ENCODE data around the gene RYR2. TPM values are rescaled to one million over a fixed set of nuclear protein-coding genes. Genes with fewer than 3 reads are reported as not detected.

RYR2 gene
- total and polyA plus RNA-seq, 2 donors = 7.2 to 16.8 TPM

GRCh38 chr1:237012788-237013383 is 29.1 kb upstream of the RYR2 start:
- no peaks in the 10 kb centered on the region for H3K4me1 ChIP-seq (ENCODE audit: insufficient read depth)
- H3K4me3 ChIP-seq (ENCODE audit: low read depth, low read length) = no peak overlapping the region
- WGBS = 21% methylated on average over 15 of the region's 15 CpGs
- no peak for DNase-seq (ENCODE audit: extremely low spot score)
- no peaks in the 10 kb centered on the region for H3K36me3 ChIP-seq (ENCODE audit: insufficient read depth)
- no peak overlapping the region for H3K27ac ChIP-seq (ENCODE audit: low read depth)

- DNase-seq (ENCODE audit: extremely low spot score) = no peak
- Histone ChIP-seq H3K36me3 (ENCODE audit: insufficient read depth) (no peaks in the 10 kb centered on the region), H3K27ac (ENCODE audit: low read depth) (no peak overlapping the region), H3K4me1 (ENCODE audit: insufficient read depth) (no peaks in the 10 kb centered on the region), H3K4me3 (ENCODE audit: low read depth, low read length) (no peak overlapping the region)
- WGBS = 61% methylated on average over 5 of the region's 5 CpGs
Observed at GRCh38 chr1:237013608-237014007, 28.4 kb upstream of the RYR2 start.

GRCh38 chr1:237016626-237017025 is 25.4 kb upstream of the RYR2 start:
- Histone ChIP-seq H3K4me1 (ENCODE audit: insufficient read depth) (no peaks in the 10 kb centered on the region), H3K36me3 (ENCODE audit: insufficient read depth) (no peaks in the 10 kb centered on the region), H3K4me3 (ENCODE audit: low read depth, low read length) (no peak overlapping the region), H3K27ac (ENCODE audit: low read depth) (no peak overlapping the region)
- WGBS = 55% methylated on average over 1 of the region's 1 CpG
- DNase-seq (ENCODE audit: extremely low spot score) = no peak

- no peak for DNase-seq (ENCODE audit: extremely low spot score)
Observed at GRCh38 chr1:237018896-237019295, 23.1 kb upstream of the RYR2 start.

GRCh38 chr1:237025358-237026074 is 16.5 kb upstream of the RYR2 start:
- WGBS = 98% methylated on average over 8 of the region's 10 CpGs
- Histone ChIP-seq H3K36me3 (ENCODE audit: insufficient read depth) (no peaks in the 10 kb centered on the region), H3K27ac (ENCODE audit: low read depth) (no peak overlapping the region), H3K4me1 (ENCODE audit: insufficient read depth) (no peaks in the 10 kb centered on the region), H3K4me3 (ENCODE audit: low read depth, low read length) (no peak overlapping the region)
- DNase-seq (ENCODE audit: extremely low spot score) = no peak

More at GRCh38 chr1:237018896-237019295, 23.1 kb upstream of the RYR2 start:
- Histone ChIP-seq H3K36me3 (ENCODE audit: insufficient read depth) (no peaks in the 10 kb centered on the region), H3K27ac (ENCODE audit: low read depth) (no peak overlapping the region), H3K4me1 (ENCODE audit: insufficient read depth) (no peaks in the 10 kb centered on the region), H3K4me3 (ENCODE audit: low read depth, low read length) (no peak overlapping the region)

- Histone ChIP-seq H3K36me3 (ENCODE audit: insufficient read depth) (no peaks in the 10 kb centered on the region), H3K4me1 (ENCODE audit: insufficient read depth) (no peaks in the 10 kb centered on the region), H3K27ac (ENCODE audit: low read depth) (no peak overlapping the region), H3K4me3 (ENCODE audit: low read depth, low read length) (no peak overlapping the region)
- no peak for DNase-seq (ENCODE audit: extremely low spot score)
- 86% methylated on average over 3 of the region's 3 CpGs for WGBS
Observed at GRCh38 chr1:237029240-237029639, 12.7 kb upstream of the RYR2 start.

GRCh38 chr1:237029850-237030535 is 12.0 kb upstream of the RYR2 start:
- Histone ChIP-seq H3K36me3 (ENCODE audit: insufficient read depth) (no peaks in the 10 kb centered on the region), H3K27ac (ENCODE audit: low read depth) (no peak overlapping the region), H3K4me3 (ENCODE audit: low read depth, low read length) (no peak overlapping the region), H3K4me1 (ENCODE audit: insufficient read depth) (no peaks in the 10 kb centered on the region)
- no peak for DNase-seq (ENCODE audit: extremely low spot score)
- 66% methylated on average over 9 of the region's 9 CpGs for WGBS

GRCh38 chr1:237031480-237031879 is 10.5 kb upstream of the RYR2 start:
- Histone ChIP-seq H3K27ac (ENCODE audit: low read depth) (no peak overlapping the region), H3K4me1 (ENCODE audit: insufficient read depth) (no peaks in the 10 kb centered on the region), H3K36me3 (ENCODE audit: insufficient read depth) (no peaks in the 10 kb centered on the region), H3K4me3 (ENCODE audit: low read depth, low read length) (no peak overlapping the region)
- no peak for DNase-seq (ENCODE audit: extremely low spot score)
- 66% methylated on average over 4 of the region's 4 CpGs for WGBS

- WGBS = 30% methylated on average over 7 of the region's 7 CpGs
- H3K27ac ChIP-seq (ENCODE audit: low read depth) = no peak overlapping the region
Observed at GRCh38 chr1:237032029-237032428, 10.0 kb upstream of the RYR2 start.

GRCh38 chr1:237033061-237033460 is 8.9 kb upstream of the RYR2 start:
- DNase-seq (ENCODE audit: extremely low spot score) = no peak
- WGBS = 92% methylated on average over 4 of the region's 4 CpGs
- Histone ChIP-seq H3K4me1 (ENCODE audit: insufficient read depth) (no peaks in the 10 kb centered on the region), H3K27ac (ENCODE audit: low read depth) (no peak overlapping the region), H3K36me3 (ENCODE audit: insufficient read depth) (no peaks in the 10 kb centered on the region), H3K4me3 (ENCODE audit: low read depth, low read length) (no peak overlapping the region)

More at GRCh38 chr1:237032029-237032428, 10.0 kb upstream of the RYR2 start:
- no peaks in the 10 kb centered on the region for H3K4me1 ChIP-seq (ENCODE audit: insufficient read depth)
- no peak overlapping the region for H3K4me3 ChIP-seq (ENCODE audit: low read depth, low read length)
- no peaks in the 10 kb centered on the region for H3K36me3 ChIP-seq (ENCODE audit: insufficient read depth)
- no peak for DNase-seq (ENCODE audit: extremely low spot score)

GRCh38 chr1:237033804-237034203 is 8.2 kb upstream of the RYR2 start:
- Histone ChIP-seq H3K4me3 (ENCODE audit: low read depth, low read length) (no peak overlapping the region), H3K27ac (ENCODE audit: low read depth) (no peak overlapping the region), H3K36me3 (ENCODE audit: insufficient read depth) (no peaks in the 10 kb centered on the region), H3K4me1 (ENCODE audit: insufficient read depth) (no peaks in the 10 kb centered on the region)
- WGBS = 72% methylated on average over 4 of the region's 4 CpGs
- DNase-seq (ENCODE audit: extremely low spot score) = no peak

GRCh38 chr1:237035759-237036158 is 6.2 kb upstream of the RYR2 start:
- no peaks in the 10 kb centered on the region for H3K36me3 ChIP-seq (ENCODE audit: insufficient read depth)
- no peak overlapping the region for H3K27ac ChIP-seq (ENCODE audit: low read depth)
- no peak overlapping the region for H3K4me3 ChIP-seq (ENCODE audit: low read depth, low read length)
- H3K4me1 ChIP-seq (ENCODE audit: insufficient read depth) = no peaks in the 10 kb centered on the region
- WGBS = 100% methylated on average over 1 of the region's 1 CpG
- no peak for DNase-seq (ENCODE audit: extremely low spot score)

- DNase-seq (ENCODE audit: extremely low spot score) = no peak
- Histone ChIP-seq H3K4me3 (ENCODE audit: low read depth, low read length) (no peak overlapping the region), H3K36me3 (ENCODE audit: insufficient read depth) (no peaks in the 10 kb centered on the region), H3K27ac (ENCODE audit: low read depth) (no peak overlapping the region), H3K4me1 (ENCODE audit: insufficient read depth) (no peaks in the 10 kb centered on the region)
- 69% methylated on average over 6 of the region's 6 CpGs for WGBS
Observed at GRCh38 chr1:237038211-237038610, 3.8 kb upstream of the RYR2 start.

- no peak overlapping the region for H3K4me3 ChIP-seq (ENCODE audit: low read depth, low read length)
- H3K27ac ChIP-seq (ENCODE audit: low read depth) = no peak overlapping the region
- no peaks in the 10 kb centered on the region for H3K36me3 ChIP-seq (ENCODE audit: insufficient read depth)
- no peaks in the 10 kb centered on the region for H3K4me1 ChIP-seq (ENCODE audit: insufficient read depth)
- no peak for DNase-seq (ENCODE audit: extremely low spot score)
- WGBS = 68% methylated on average over 10 of the region's 10 CpGs
Observed at GRCh38 chr1:237040823-237041222, 1.2 kb upstream of the RYR2 start.
